ENCODE data around the gene IL12B.
"Not testable (repeated sequence)": the region's sequence is repeated elsewhere in the genome, so short reads cannot be mapped to it uniquely, and the experiment has no call there.

The IL12B gene

GRCh38 chr5:159362220-159362619 is 31.9 kb upstream of the IL12B start:
- Histone ChIP-seq H3K79me2 (ENCODE audit: control insufficient read depth, insufficient read depth, low read length, poor library complexity) (no peaks in the 10 kb centered on the region), H2BK12ac (ENCODE audit: low read length) (no peak overlapping the region), H3K23ac (ENCODE audit: low read length) (no peak overlapping the region), H3K9me3 (ENCODE audit: insufficient read depth, low read depth, low read length) (no peaks in the 10 kb centered on the region), H2AK5ac (ENCODE audit: low read length) (no peak overlapping the region), H2BK5ac (ENCODE audit: low read depth, low read length, poor library complexity) (no peak overlapping the region), H3K4ac (ENCODE audit: low read depth, low read length) (no peak overlapping the region), H2BK120ac (ENCODE audit: insufficient read depth, low read length, poor library complexity) (no peak overlapping the region), H4K12ac (ENCODE audit: low read depth, low read length) (no peak overlapping the region), H3K27me3 (ENCODE audit: insufficient read depth, low read length) (no peaks in the 10 kb centered on the region), H3K36me3 (ENCODE audit: control insufficient read depth in 1 of 2, insufficient read depth in 2 of 2, low read length in 2 of 2) (no peaks in the 10 kb centered on the region), H3K79me1 (ENCODE audit: low read length) (no peaks in the 10 kb centered on the region), H3K27ac (ENCODE audit: low read depth, low read length) (no peak overlapping the region), H3K4me3 (ENCODE audit: low read depth, low read length) (no peak overlapping the region), H2AFZ (ENCODE audit: insufficient read depth, low read length, poor library complexity) (no peak overlapping the region), H4K91ac (ENCODE audit: low read depth, low read length) (no peak overlapping the region), H3K18ac (ENCODE audit: low read length) (no peak overlapping the region), H3K4me1 (ENCODE audit: control insufficient read depth in 1 of 2, insufficient read depth in 2 of 2, low read length in 2 of 2) (no peaks in the 10 kb centered on the region), H3K9ac (ENCODE audit: low read length) (peak overlapping the region; percentile 46), H4K8ac (ENCODE audit: low read depth, low read length) (no peak overlapping the region), H3K4me2 (ENCODE audit: low read length) (no peak overlapping the region), H3K14ac (ENCODE audit: low read length) (no peak overlapping the region)
- peak; percentile 26 to 32 for DNase-seq

GRCh38 chr5:159359871-159360270 is 29.6 kb upstream of the IL12B start:
- H3K36me3 ChIP-seq (ENCODE audit: control insufficient read depth in 1 of 2, insufficient read depth in 2 of 2, low read length in 2 of 2); H3K18ac ChIP-seq (ENCODE audit: low read length); H3K4ac ChIP-seq (ENCODE audit: low read depth, low read length); H3K9me3 ChIP-seq (ENCODE audit: insufficient read depth, low read depth, low read length); H2AFZ ChIP-seq (ENCODE audit: insufficient read depth, low read length, poor library complexity); H2BK12ac ChIP-seq (ENCODE audit: low read length); H2AK5ac ChIP-seq (ENCODE audit: low read length); H3K27me3 ChIP-seq (ENCODE audit: insufficient read depth, low read length); H4K91ac ChIP-seq (ENCODE audit: low read depth, low read length); H3K9ac ChIP-seq (ENCODE audit: low read length); H3K4me2 ChIP-seq (ENCODE audit: low read length); H3K27ac ChIP-seq (ENCODE audit: low read depth, low read length); H3K79me1 ChIP-seq (ENCODE audit: low read length); H3K14ac ChIP-seq (ENCODE audit: low read length); H3K23ac ChIP-seq (ENCODE audit: low read length); DNase-seq; H3K79me2 ChIP-seq (ENCODE audit: control insufficient read depth, insufficient read depth, low read length, poor library complexity); H3K4me3 ChIP-seq (ENCODE audit: low read depth, low read length); H2BK5ac ChIP-seq (ENCODE audit: low read depth, low read length, poor library complexity); H2BK120ac ChIP-seq (ENCODE audit: insufficient read depth, low read length, poor library complexity); H4K8ac ChIP-seq (ENCODE audit: low read depth, low read length); H3K4me1 ChIP-seq (ENCODE audit: control insufficient read depth in 1 of 2, insufficient read depth in 2 of 2, low read length in 2 of 2); H4K12ac ChIP-seq (ENCODE audit: low read depth, low read length): not testable (repeated sequence)
- WGBS (ENCODE audit: extremely low coverage, insufficient coverage, insufficient read length) = no CpG with 5 or more reads among the region's 7 CpGs

GRCh38 chr5:159359408-159359807 is 29.1 kb upstream of the IL12B start:
- no peak overlapping the region for H4K91ac ChIP-seq (ENCODE audit: low read depth, low read length)
- no peak overlapping the region for H3K18ac ChIP-seq (ENCODE audit: low read length)
- H3K9me3 ChIP-seq (ENCODE audit: insufficient read depth, low read depth, low read length) = no peaks in the 10 kb centered on the region
- H3K27me3 ChIP-seq (ENCODE audit: insufficient read depth, low read length) = no peaks in the 10 kb centered on the region
- no peak overlapping the region for H3K27ac ChIP-seq (ENCODE audit: low read depth, low read length)
- peak in 1 of 2 donors; percentile 2 for DNase-seq
- no peaks in the 10 kb centered on the region for H3K36me3 ChIP-seq (ENCODE audit: control insufficient read depth in 1 of 2, insufficient read depth in 2 of 2, low read length in 2 of 2)
- H2AK5ac ChIP-seq (ENCODE audit: low read length) = no peak overlapping the region
- no peak overlapping the region for H3K9ac ChIP-seq (ENCODE audit: low read length)
- no peak overlapping the region for H3K4me3 ChIP-seq (ENCODE audit: low read depth, low read length)
- H3K79me2 ChIP-seq (ENCODE audit: control insufficient read depth, insufficient read depth, low read length, poor library complexity) = no peaks in the 10 kb centered on the region
- H3K4me1 ChIP-seq (ENCODE audit: control insufficient read depth in 1 of 2, insufficient read depth in 2 of 2, low read length in 2 of 2) = no peaks in the 10 kb centered on the region
- no CpG with 5 or more reads among the region's 2 CpGs for WGBS (ENCODE audit: extremely low coverage, insufficient coverage, insufficient read length)
- no peak overlapping the region for H2BK12ac ChIP-seq (ENCODE audit: low read length)
- no peak overlapping the region for H3K23ac ChIP-seq (ENCODE audit: low read length)
- no peak overlapping the region for H4K12ac ChIP-seq (ENCODE audit: low read depth, low read length)
- no peak overlapping the region for H3K14ac ChIP-seq (ENCODE audit: low read length)
- H3K4me2 ChIP-seq (ENCODE audit: low read length) = no peak overlapping the region
- H3K4ac ChIP-seq (ENCODE audit: low read depth, low read length) = no peak overlapping the region
- no peak overlapping the region for H2AFZ ChIP-seq (ENCODE audit: insufficient read depth, low read length, poor library complexity)
- no peak overlapping the region for H2BK5ac ChIP-seq (ENCODE audit: low read depth, low read length, poor library complexity)
- no peak overlapping the region for H4K8ac ChIP-seq (ENCODE audit: low read depth, low read length)
- no peaks in the 10 kb centered on the region for H3K79me1 ChIP-seq (ENCODE audit: low read length)
- H2BK120ac ChIP-seq (ENCODE audit: insufficient read depth, low read length, poor library complexity) = no peak overlapping the region

- no peak overlapping the region for H3K27ac ChIP-seq (ENCODE audit: low read depth, low read length)
- H2BK5ac ChIP-seq (ENCODE audit: low read depth, low read length, poor library complexity) = no peak overlapping the region
- H4K8ac ChIP-seq (ENCODE audit: low read depth, low read length) = no peak overlapping the region
- H2BK12ac ChIP-seq (ENCODE audit: low read length) = no peak overlapping the region
- no peak overlapping the region for H2AK5ac ChIP-seq (ENCODE audit: low read length)
- no peak overlapping the region for H4K12ac ChIP-seq (ENCODE audit: low read depth, low read length)
- H3K4me2 ChIP-seq (ENCODE audit: low read length) = no peak overlapping the region
- no peaks in the 10 kb centered on the region for H3K27me3 ChIP-seq (ENCODE audit: insufficient read depth, low read length)
- H3K9ac ChIP-seq (ENCODE audit: low read length) = no peak overlapping the region
- no peaks in the 10 kb centered on the region for H3K9me3 ChIP-seq (ENCODE audit: insufficient read depth, low read depth, low read length)
- DNase-seq = no peak
- no CpG with 5 or more reads among the region's 4 CpGs for WGBS (ENCODE audit: extremely low coverage, insufficient coverage, insufficient read length)
- H4K91ac ChIP-seq (ENCODE audit: low read depth, low read length) = no peak overlapping the region
- H3K18ac ChIP-seq (ENCODE audit: low read length) = no peak overlapping the region
- H2BK120ac ChIP-seq (ENCODE audit: insufficient read depth, low read length, poor library complexity) = no peak overlapping the region
- no peaks in the 10 kb centered on the region for H3K79me2 ChIP-seq (ENCODE audit: control insufficient read depth, insufficient read depth, low read length, poor library complexity)
- no peak overlapping the region for H3K4me3 ChIP-seq (ENCODE audit: low read depth, low read length)
- H3K79me1 ChIP-seq (ENCODE audit: low read length) = no peaks in the 10 kb centered on the region
- no peaks in the 10 kb centered on the region for H3K4me1 ChIP-seq (ENCODE audit: control insufficient read depth in 1 of 2, insufficient read depth in 2 of 2, low read length in 2 of 2)
- no peak overlapping the region for H2AFZ ChIP-seq (ENCODE audit: insufficient read depth, low read length, poor library complexity)
- no peak overlapping the region for H3K14ac ChIP-seq (ENCODE audit: low read length)
- H3K4ac ChIP-seq (ENCODE audit: low read depth, low read length) = no peak overlapping the region
- no peaks in the 10 kb centered on the region for H3K36me3 ChIP-seq (ENCODE audit: control insufficient read depth in 1 of 2, insufficient read depth in 2 of 2, low read length in 2 of 2)
- no peak overlapping the region for H3K23ac ChIP-seq (ENCODE audit: low read length)
These were observed 23.5 kb upstream of the IL12B start for GRCh38 chr5:159353661-159354252.

Measured in trophoblast cell (in vitro differentiated cells and primary cell).